GM12875 (cell line): ENCODE data around the gene PGAM5.

Source experiments
- H3K4me3 ChIP-seq: one replicate; pipeline ENCODE4 v1.5.1; 2011; ENCODE audit warnings: low read depth, low read length, control low read depth
- CTCF ChIP-seq: IDR thresholded peaks from 2 replicates; pipeline ENCODE4 v1.5.1; 2011; ENCODE audit warnings: low read depth, mild to moderate bottlenecking, control low read depth, inconsistent platforms, low read length, moderate library complexity, borderline replicate concordance; ENCODE audit not compliant: insufficient read depth

PGAM5 gene

DNA sequence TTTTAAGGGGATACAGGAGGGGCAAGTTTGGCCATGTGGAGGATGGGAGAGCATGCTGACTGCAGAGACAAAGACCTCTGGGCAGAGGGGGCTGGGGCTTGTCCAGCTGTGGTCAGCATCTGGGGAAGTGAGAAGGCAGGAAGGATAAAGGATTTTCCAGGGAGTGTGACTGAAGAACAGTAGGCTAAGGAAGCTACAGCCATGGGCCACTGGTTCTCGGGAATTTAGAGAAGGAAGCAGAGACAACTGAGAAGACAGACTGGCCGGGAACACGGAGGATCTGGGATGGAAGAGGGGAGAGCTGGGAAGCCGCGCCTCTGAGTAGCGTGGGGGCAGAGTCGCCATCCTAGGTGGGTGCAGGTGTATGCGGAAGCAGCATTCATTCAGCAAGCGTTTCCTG lies 7.0 kb upstream of the PGAM5 start:
- TF ChIP-seq CTCF: no peak
- no peak overlapping the region for H3K4me3 ChIP-seq

- H3K4me3 ChIP-seq: no peak overlapping the region
- TF ChIP-seq CTCF: no peak
These were observed 3.4 kb upstream of the PGAM5 start for GRCh38 chr12:132707241-132707640.

GRCh38 chr12:132708150-132708549 lies 2.5 kb upstream of the PGAM5 start:
- no peak for TF ChIP-seq CTCF
- H3K4me3 ChIP-seq: no peak overlapping the region

GRCh38 chr12:132710043-132710404 lies 618 bp upstream of the PGAM5 start:
- no peak for TF ChIP-seq CTCF
- H3K4me3 ChIP-seq: peak overlapping the region; percentile 96

DNA sequence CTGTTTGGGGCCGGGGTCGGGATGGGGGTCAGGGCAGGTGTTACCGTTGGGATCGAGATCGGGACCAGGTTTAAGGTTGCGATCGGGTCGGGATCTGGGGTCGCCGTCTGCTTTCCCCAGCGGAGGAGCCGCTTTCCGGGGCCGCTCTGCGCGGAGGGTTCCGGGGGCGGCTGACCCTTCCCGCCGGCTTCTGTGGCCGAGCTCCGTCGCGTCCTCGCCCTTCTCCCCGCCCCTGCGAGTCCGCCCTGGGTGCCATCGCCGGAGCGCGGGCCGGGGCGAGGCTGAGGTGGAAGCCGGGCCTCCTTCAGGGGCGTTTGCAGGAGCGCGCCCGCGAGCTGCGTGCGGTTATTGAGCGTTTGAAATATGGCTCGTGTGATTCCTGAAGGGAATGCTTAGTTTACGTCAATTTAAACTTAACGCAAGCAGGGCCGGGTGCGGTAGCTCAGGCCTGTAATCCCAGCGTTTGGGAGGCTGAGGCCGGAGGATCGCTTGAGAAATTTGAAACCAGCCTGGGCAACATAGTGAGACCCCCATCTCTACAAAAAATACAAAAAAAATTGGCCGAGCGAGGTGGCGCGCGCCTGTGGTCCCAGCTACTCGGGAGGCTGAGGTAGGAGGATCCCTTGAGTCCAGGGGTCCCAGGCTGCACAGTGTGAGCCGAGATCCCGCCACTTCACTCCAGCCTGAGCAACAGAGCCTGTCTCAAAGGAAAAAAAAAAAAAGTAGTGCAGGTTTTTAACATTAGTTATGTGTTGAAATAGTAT lies 620 bp downstream of the PGAM5 start:
- H3K4me3 ChIP-seq: peak overlapping the region; percentile 96
- no peak for TF ChIP-seq CTCF

GRCh38 chr12:132713123-132713522 lies 2.5 kb downstream of the PGAM5 start:
- no peak for TF ChIP-seq CTCF
- no peak overlapping the region for H3K4me3 ChIP-seq

- H3K4me3 ChIP-seq: no peak overlapping the region
- no peak for TF ChIP-seq CTCF
These were observed 5.2 kb downstream of the PGAM5 start for GRCh38 chr12:132715874-132716273.
